H9 (cell line): ENCODE data around the gene PLA2G2E. TPM values are rescaled to one million over a fixed set of nuclear protein-coding genes. Genes with fewer than 3 reads are reported as not detected.
A peak's percentile ranks its signal among the peaks of the same experiment; 100 is the strongest.

Source experiments
- DNase-seq: peaks from one replicate; pipeline ENCODE4 v3.0.0-alpha.2; 2017
- H2AFZ ChIP-seq: one replicate; pipeline ENCODE4 v1.6.1; 2013; ENCODE audit warnings: mild to moderate bottlenecking, low read length, control low read depth, moderate library complexity
- H2AK5ac ChIP-seq: 2 replicates; pipeline ENCODE4 v1.6.1; 2013; ENCODE audit warnings: low read length, control low read depth, mixed read lengths; ENCODE audit not compliant: insufficient read length
- H2BK120ac ChIP-seq: one replicate; pipeline ENCODE4 v1.6.1; 2013; ENCODE audit warnings: low read depth, mild to moderate bottlenecking, low read length, control low read depth, inconsistent platforms; ENCODE audit not compliant: poor library complexity, severe bottlenecking
- H2BK12ac ChIP-seq: 2 replicates; pipeline ENCODE4 v1.6.1; 2013; ENCODE audit warnings: low read length, control low read depth, mixed read lengths, low read depth; ENCODE audit not compliant: insufficient read length
- H2BK15ac ChIP-seq: 2 replicates; pipeline ENCODE4 v1.6.1; 2013; ENCODE audit warnings: low read depth, low read length, control low read depth
- H2BK20ac ChIP-seq: one replicate; pipeline ENCODE4 v1.6.1; 2013; ENCODE audit warnings: low read depth, mild to moderate bottlenecking, low read length, control low read depth, inconsistent platforms; ENCODE audit not compliant: poor library complexity, severe bottlenecking
- H2BK5ac ChIP-seq: 2 replicates; pipeline ENCODE4 v1.6.1; 2013; ENCODE audit warnings: low read length, control low read depth, mixed read lengths; ENCODE audit not compliant: insufficient read length
- H3K14ac ChIP-seq: 2 replicates; pipeline ENCODE4 v1.6.1; 2013; ENCODE audit warnings: low read length, control low read depth; ENCODE audit not compliant: insufficient read depth
- H3K18ac ChIP-seq: 2 replicates; pipeline ENCODE4 v1.6.1; 2013; ENCODE audit warnings: low read depth, mild to moderate bottlenecking, mixed read lengths, low read length, control low read depth; ENCODE audit not compliant: insufficient read length
- H3K23ac ChIP-seq: 2 replicates; pipeline ENCODE4 v1.6.1; 2013; ENCODE audit warnings: low read length, control low read depth, mixed read lengths, low read depth; ENCODE audit not compliant: insufficient read length
- H3K23me2 ChIP-seq: 2 replicates; pipeline ENCODE4 v1.6.1; 2013; ENCODE audit warnings: low read depth, mild to moderate bottlenecking, mixed read lengths, low read length, control low read depth; ENCODE audit not compliant: insufficient read length, poor library complexity, severe bottlenecking
- H3K27ac ChIP-seq: 2 replicates; pipeline ENCODE4 v1.5.1; 2013; ENCODE audit warnings: low read length, control low read depth, mixed read lengths, low read depth; ENCODE audit not compliant: insufficient read length
- H3K27me3 ChIP-seq: 2 replicates; pipeline ENCODE4 v1.6.1; 2013; ENCODE audit warnings: low read length, control low read depth, inconsistent platforms; ENCODE audit not compliant: insufficient read depth
- H3K4ac ChIP-seq: 2 replicates; pipeline ENCODE4 v1.6.1; 2013; ENCODE audit warnings: low read depth, mild to moderate bottlenecking, control low read depth, inconsistent platforms, low read length, moderate library complexity
- H3K4me1 ChIP-seq: 2 replicates; pipeline ENCODE4 v1.6.1; 2013; ENCODE audit warnings: low read length, control low read depth, inconsistent platforms; ENCODE audit not compliant: insufficient read depth
- H3K4me2 ChIP-seq: 2 replicates; pipeline ENCODE4 v1.6.1; 2013; ENCODE audit warnings: low read length, control low read depth, mixed read lengths; ENCODE audit not compliant: insufficient read length, insufficient read depth
- H3K56ac ChIP-seq: 2 replicates; pipeline ENCODE4 v1.6.1; 2013; ENCODE audit warnings: low read depth, mild to moderate bottlenecking, mixed read lengths, low read length, control low read depth; ENCODE audit not compliant: insufficient read length
- H3K79me1 ChIP-seq: 2 replicates; pipeline ENCODE4 v1.6.1; 2013; ENCODE audit warnings: low read depth, mild to moderate bottlenecking, moderate library complexity, low read length, control low read depth, inconsistent platforms; ENCODE audit not compliant: insufficient read depth, poor library complexity, severe bottlenecking
- H3K79me2 ChIP-seq: 2 replicates; pipeline ENCODE4 v1.6.1; 2013; ENCODE audit warnings: low read length, control low read depth, inconsistent platforms; ENCODE audit not compliant: insufficient read depth
- H3K9ac ChIP-seq: 2 replicates; pipeline ENCODE4 v1.6.1; 2013; ENCODE audit warnings: low read length, control low read depth, mixed read lengths; ENCODE audit not compliant: insufficient read length; ENCODE audit errors: extremely low read depth
- H3K9me3 ChIP-seq: one replicate; pipeline ENCODE4 v1.6.1; 2013; ENCODE audit warnings: low read depth, low read length, inconsistent platforms; ENCODE audit not compliant: control insufficient read depth
- H3T11ph ChIP-seq: one replicate; pipeline ENCODE4 v1.6.1; 2013; ENCODE audit warnings: mild to moderate bottlenecking, low read length, control low read depth, inconsistent platforms
- H4K20me1 ChIP-seq: one replicate; pipeline ENCODE4 v1.6.1; 2013; ENCODE audit not compliant: control insufficient read depth, insufficient read length, insufficient read depth
- H4K5ac ChIP-seq: 2 replicates; pipeline ENCODE4 v1.6.1; 2013; ENCODE audit warnings: low read depth, mild to moderate bottlenecking, mixed read lengths, low read length, control low read depth; ENCODE audit not compliant: insufficient read length
- H4K8ac ChIP-seq: replicated peaks from 2 replicates; pipeline ENCODE4 v1.6.1; 2013; ENCODE audit warnings: low read length, control low read depth, mixed read lengths, low read depth; ENCODE audit not compliant: insufficient read length
- H4K91ac ChIP-seq: 2 replicates; pipeline ENCODE4 v1.6.1; 2013; ENCODE audit warnings: low read depth, mild to moderate bottlenecking, moderate library complexity, mixed read lengths, low read length, control low read depth; ENCODE audit not compliant: insufficient read length
- H3K27ac Mint-ChIP-seq, 3 experiments: 2 replicates in 2 of 3; 3 replicates in 1 of 3; pipeline ENCODE4 v1.8.0; 2020 to 2021; ENCODE audit warnings: mixed read lengths in 3 of 3, mild to moderate bottlenecking in 1 of 3, moderate library complexity in 1 of 3
- H3K27me3 Mint-ChIP-seq: 2 replicates; pipeline ENCODE4 v1.8.0; 2021; ENCODE audit warnings: low read depth, mild to moderate bottlenecking, moderate library complexity, mixed read lengths
- H3K36me3 Mint-ChIP-seq, 3 experiments: 2 replicates in 2 of 3; 3 replicates in 1 of 3; pipeline ENCODE4 v1.8.0; 2020 to 2021; ENCODE audit warnings: low read depth in 3 of 3, mixed read lengths in 3 of 3; ENCODE audit not compliant: insufficient read depth in 1 of 3
- H3K4me1 Mint-ChIP-seq, 2 experiments: 2 replicates each; pipeline ENCODE4 v1.8.0; 2020; ENCODE audit warnings: mixed read lengths in 2 of 2
- H3K4me3 Mint-ChIP-seq, 2 experiments: 2 replicates in 1 of 2; 3 replicates in 1 of 2; pipeline ENCODE4 v1.8.0; 2020 to 2021; ENCODE audit warnings: mild to moderate bottlenecking in 2 of 2, mixed read lengths in 2 of 2, moderate library complexity in 1 of 2
- H3K9me3 Mint-ChIP-seq, 2 experiments: 2 replicates in 1 of 2; 3 replicates in 1 of 2; pipeline ENCODE4 v1.8.0; 2020; ENCODE audit warnings: mild to moderate bottlenecking in 2 of 2, mixed read lengths in 2 of 2, moderate library complexity in 1 of 2
- WGBS: extraction: QIAGEN DNeasy Blood & Tissue Kit; methylation state at CpG from one replicate; pipeline ENCODE4 v1.1.7; 2013; ENCODE audit warnings: missing lambda C conversion rate, low lambda C conversion rate, mixed read lengths; ENCODE audit not compliant: insufficient read length; ENCODE audit errors: extremely low coverage; 5-methylcytosine and 5-hydroxymethylcytosine counted together
- total RNA-seq: library from RNA; stranded (reverse); gene quantifications from 2 replicates; pipeline ENCODE4 v1.2.1, GENCODE V29; 2021
- TF ChIP-seq, protein P1 (sequence below): fragments of 200-600 bp; sonication (generic); conservative IDR thresholded peaks from 3 replicates; pipeline ENCODE4 v1.8.0; 2021; ENCODE audit warnings: antibody characterized with exemption, mild to moderate bottlenecking

Gene PLA2G2E
- total RNA-seq, 1 experiment from 2014 or later, result not detected

DNA sequence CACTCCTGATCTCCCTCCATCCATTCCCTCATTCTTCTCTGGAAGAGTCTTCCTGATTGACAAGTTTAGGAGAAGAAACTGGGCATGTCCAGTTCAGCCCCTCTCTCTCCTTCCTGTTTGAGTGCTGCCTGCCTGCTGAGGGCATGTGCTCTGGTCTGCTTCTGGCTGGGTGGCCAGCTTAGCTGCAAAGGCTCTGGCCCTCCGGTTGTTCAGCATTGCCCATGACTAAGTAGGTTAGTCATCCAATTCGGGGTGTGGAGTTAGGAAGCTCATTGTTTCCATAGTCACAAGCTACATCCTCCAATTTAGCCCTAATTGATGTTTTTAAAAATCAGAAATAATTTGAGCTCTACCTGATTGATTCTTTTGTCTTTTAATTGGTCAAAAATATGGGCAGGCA lies 25.6 kb upstream of the PLA2G2E start:
- no peaks in the 10 kb centered on the region for H4K20me1 ChIP-seq
- no CpG with 5 or more reads among the region's 2 CpGs for WGBS
- Mint-ChIP-seq H3K27ac (no peak overlapping the region), H3K27me3 (peaks cover 11% of the 10 kb centered on the region), H3K4me3 (no peak overlapping the region), H3K36me3 (no peaks in the 10 kb centered on the region; a peak in 2 of 7 replicates), H3K4me1 (peaks cover 4 to 11% of the 10 kb centered on the region in 2 experiments), H3K9me3 (peaks cover 4 to 6% of the 10 kb centered on the region in 2 experiments; a peak in 4 of 5 replicates)
- no peak overlapping the region for H4K8ac ChIP-seq
- H3K4ac ChIP-seq, result no peak overlapping the region
- no peak overlapping the region for H3K56ac ChIP-seq
- TF ChIP-seq, protein P1, sequence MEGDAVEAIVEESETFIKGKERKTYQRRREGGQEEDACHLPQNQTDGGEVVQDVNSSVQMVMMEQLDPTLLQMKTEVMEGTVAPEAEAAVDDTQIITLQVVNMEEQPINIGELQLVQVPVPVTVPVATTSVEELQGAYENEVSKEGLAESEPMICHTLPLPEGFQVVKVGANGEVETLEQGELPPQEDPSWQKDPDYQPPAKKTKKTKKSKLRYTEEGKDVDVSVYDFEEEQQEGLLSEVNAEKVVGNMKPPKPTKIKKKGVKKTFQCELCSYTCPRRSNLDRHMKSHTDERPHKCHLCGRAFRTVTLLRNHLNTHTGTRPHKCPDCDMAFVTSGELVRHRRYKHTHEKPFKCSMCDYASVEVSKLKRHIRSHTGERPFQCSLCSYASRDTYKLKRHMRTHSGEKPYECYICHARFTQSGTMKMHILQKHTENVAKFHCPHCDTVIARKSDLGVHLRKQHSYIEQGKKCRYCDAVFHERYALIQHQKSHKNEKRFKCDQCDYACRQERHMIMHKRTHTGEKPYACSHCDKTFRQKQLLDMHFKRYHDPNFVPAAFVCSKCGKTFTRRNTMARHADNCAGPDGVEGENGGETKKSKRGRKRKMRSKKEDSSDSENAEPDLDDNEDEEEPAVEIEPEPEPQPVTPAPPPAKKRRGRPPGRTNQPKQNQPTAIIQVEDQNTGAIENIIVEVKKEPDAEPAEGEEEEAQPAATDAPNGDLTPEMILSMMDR, result no peak
- H3K4me1 ChIP-seq, result peaks cover 4% of the 10 kb centered on the region; the same call in 1 of the 2 replicates
- peak; percentile 36 for DNase-seq
- H3K79me2 ChIP-seq, result no peaks in the 10 kb centered on the region
- no peak overlapping the region for H3T11ph ChIP-seq
- no peak overlapping the region for H3K9ac ChIP-seq
- no peak overlapping the region for H3K14ac ChIP-seq
- H3K79me1 ChIP-seq, result no peaks in the 10 kb centered on the region
- H3K27me3 ChIP-seq, result peaks cover 3% of the 10 kb centered on the region; the same call in 1 of the 2 replicates
- H2BK5ac ChIP-seq, result no peak overlapping the region
- H2BK12ac ChIP-seq, result no peak overlapping the region
- H4K91ac ChIP-seq, result no peak overlapping the region
- no peak overlapping the region for H2BK120ac ChIP-seq
- peaks cover 7% of the 10 kb centered on the region for H3K9me3 ChIP-seq
- no peak overlapping the region for H3K4me2 ChIP-seq
- no peak overlapping the region for H4K5ac ChIP-seq
- no peaks in the 10 kb centered on the region for H3K23me2 ChIP-seq
- no peak overlapping the region for H2AK5ac ChIP-seq
- H3K27ac ChIP-seq, result no peak overlapping the region
- no peak overlapping the region for H2BK15ac ChIP-seq
- no peak overlapping the region for H3K23ac ChIP-seq
- H2BK20ac ChIP-seq, result no peak overlapping the region
- no peak overlapping the region for H2AFZ ChIP-seq
- no peak overlapping the region for H3K18ac ChIP-seq
